ENCODE data around the gene TRIM47. TPM values are rescaled to one million over a fixed set of nuclear protein-coding genes. Genes with fewer than 3 reads are reported as not detected.
A peak's percentile ranks its signal among the peaks of the same experiment; 100 is the strongest.

The TRIM47 gene
- total RNA-seq, 2 donors from 2014 or later: 16.5 to 24.1 TPM

- Mint-ChIP-seq H3K4me3 (no peak overlapping the region), H3K27me3 (ENCODE audit: low read depth) (no peaks in the 10 kb centered on the region), H3K4me1 (ENCODE audit: low read depth) (peaks cover 21% of the 10 kb centered on the region), H3K36me3 (ENCODE audit: insufficient read depth in 2 of 2) (peaks cover 2 to 9% of the 10 kb centered on the region in 2 donors), H3K27ac (no peak overlapping the region), H3K9me3 (no peaks in the 10 kb centered on the region)
- ATAC-seq (replicated peaks in 1 of 2) (no peak), DNase-seq (no peak)
Measured at GRCh38 chr17:75849279-75849646, 29.1 kb downstream of the TRIM47 start.

- ATAC-seq (replicated peaks in 1 of 2) (peak; percentile 22 to 27), DNase-seq (peak; percentile 80 to 84)
- Mint-ChIP-seq H3K36me3 (ENCODE audit: insufficient read depth in 2 of 2) (peaks cover 2 to 9% of the 10 kb centered on the region in 2 donors), H3K27ac (peak overlapping the region; percentile 66), H3K27me3 (ENCODE audit: low read depth) (no peaks in the 10 kb centered on the region), H3K9me3 (no peaks in the 10 kb centered on the region), H3K4me1 (ENCODE audit: low read depth) (peaks cover 20% of the 10 kb centered on the region), H3K4me3 (no peak overlapping the region)
Measured at GRCh38 chr17:75848523-75849278, 29.7 kb downstream of the TRIM47 start.

GRCh38 chr17:75847614-75848522 lies 30.5 kb downstream of the TRIM47 start:
- Mint-ChIP-seq H3K4me3 (no peak overlapping the region), H3K4me1 (ENCODE audit: low read depth) (peaks cover 14% of the 10 kb centered on the region), H3K27me3 (ENCODE audit: low read depth) (no peaks in the 10 kb centered on the region), H3K36me3 (ENCODE audit: insufficient read depth in 2 of 2) (peaks cover 2 to 11% of the 10 kb centered on the region in 2 donors), H3K9me3 (no peaks in the 10 kb centered on the region), H3K27ac (peak overlapping the region; percentile 66)
- DNase-seq (no peak), ATAC-seq (replicated peaks in 1 of 2) (no peak)

GRCh38 chr17:75846692-75847613 lies 31.4 kb downstream of the TRIM47 start:
- no peaks in the 10 kb centered on the region for H3K27me3 Mint-ChIP-seq (ENCODE audit: low read depth)

GRCh38 chr17:75845933-75846691 lies 32.3 kb downstream of the TRIM47 start:
- H3K4me1 Mint-ChIP-seq (ENCODE audit: low read depth): peaks cover 19% of the 10 kb centered on the region
- H3K4me3 Mint-ChIP-seq: no peak overlapping the region
- H3K9me3 Mint-ChIP-seq: no peaks in the 10 kb centered on the region
- ATAC-seq (replicated peaks in 1 of 2): no peak
- peak overlapping the region; percentile 18 for H3K27ac Mint-ChIP-seq
- H3K36me3 Mint-ChIP-seq (ENCODE audit: insufficient read depth in 2 of 2): peaks cover 2 to 11% of the 10 kb centered on the region in 2 donors
- H3K27me3 Mint-ChIP-seq (ENCODE audit: low read depth): no peaks in the 10 kb centered on the region
- DNase-seq: no peak

More at GRCh38 chr17:75846692-75847613, 31.4 kb downstream of the TRIM47 start:
- DNase-seq (no peak), ATAC-seq (replicated peaks in 1 of 2) (no peak)
- peak overlapping the region; percentile 70 for H3K27ac Mint-ChIP-seq
- H3K36me3 Mint-ChIP-seq (ENCODE audit: insufficient read depth in 2 of 2): peaks cover 2 to 11% of the 10 kb centered on the region in 2 donors
- no peaks in the 10 kb centered on the region for H3K9me3 Mint-ChIP-seq
- H3K4me1 Mint-ChIP-seq (ENCODE audit: low read depth): peaks cover 18% of the 10 kb centered on the region
- no peak overlapping the region for H3K4me3 Mint-ChIP-seq

- Mint-ChIP-seq H3K27me3 (ENCODE audit: low read depth) (no peaks in the 10 kb centered on the region), H3K9me3 (no peaks in the 10 kb centered on the region), H3K36me3 (ENCODE audit: insufficient read depth in 2 of 2) (peaks cover 2 to 6% of the 10 kb centered on the region in 2 donors), H3K27ac (peak overlapping the region; percentile 38), H3K4me1 (ENCODE audit: low read depth) (peaks cover 19% of the 10 kb centered on the region), H3K4me3 (peak overlapping the region; percentile 40 to 60)
- DNase-seq (peak; percentile 69 to 79), ATAC-seq (replicated peaks in 1 of 2) (peak; percentile 50 to 57)
Measured at GRCh38 chr17:75845058-75845711, 33.2 kb downstream of the TRIM47 start.

- Mint-ChIP-seq H3K4me3 (peak overlapping the region; percentile 91 to 96), H3K36me3 (ENCODE audit: insufficient read depth in 2 of 2) (peaks cover 2 to 6% of the 10 kb centered on the region in 2 donors), H3K27ac (peak overlapping the region; percentile 38), H3K9me3 (no peaks in the 10 kb centered on the region), H3K27me3 (ENCODE audit: low read depth) (no peaks in the 10 kb centered on the region), H3K4me1 (ENCODE audit: low read depth) (peaks cover 19% of the 10 kb centered on the region)
- DNase-seq (no peak), ATAC-seq (replicated peaks in 1 of 2) (peak; percentile 1 to 32)
Measured at GRCh38 chr17:75844530-75845057, 33.8 kb downstream of the TRIM47 start.

- Mint-ChIP-seq H3K4me1 (ENCODE audit: low read depth) (peaks cover 19% of the 10 kb centered on the region), H3K36me3 (ENCODE audit: insufficient read depth in 2 of 2) (peaks cover 0 to 6% of the 10 kb centered on the region in 2 donors), H3K27me3 (ENCODE audit: low read depth) (no peaks in the 10 kb centered on the region), H3K4me3 (peak within 1 kb of the TSS; percentile 91 to 96), H3K9me3 (no peaks in the 10 kb centered on the region), H3K27ac (peak within 1 kb of the TSS; percentile 96)
- peak; percentile 69 to 74 for ATAC-seq (replicated peaks in 1 of 2)
- peak; percentile 69 to 74 for DNase-seq
Measured at GRCh38 chr17:75843577-75844529, 34.5 kb downstream of the TRIM47 start, which contains the start of gene UNC13D. Gene UNC13D (minus strand): TSS chr17:75844404. CDS start chr17:75844337, 67 bp downstream.

GRCh38 chr17:75842963-75843576 lies 35.3 kb downstream of the TRIM47 start:
- ATAC-seq (replicated peaks in 1 of 2) (peak; percentile 37 to 43), DNase-seq (peak; percentile 40 to 57)
- peaks cover 19% of the 10 kb centered on the region for H3K4me1 Mint-ChIP-seq (ENCODE audit: low read depth)
- peak overlapping the region; percentile 84 for H3K27ac Mint-ChIP-seq
- peak overlapping the region; percentile 91 to 96 for H3K4me3 Mint-ChIP-seq
- H3K36me3 Mint-ChIP-seq (ENCODE audit: insufficient read depth in 2 of 2): peaks cover 0 to 4% of the 10 kb centered on the region in 2 donors
- no peaks in the 10 kb centered on the region for H3K27me3 Mint-ChIP-seq (ENCODE audit: low read depth)
- H3K9me3 Mint-ChIP-seq: no peaks in the 10 kb centered on the region

- no peak for ATAC-seq (replicated peaks in 1 of 2)
- no peaks in the 10 kb centered on the region for H3K27me3 Mint-ChIP-seq (ENCODE audit: low read depth)
- H3K9me3 Mint-ChIP-seq: no peaks in the 10 kb centered on the region
- H3K4me1 Mint-ChIP-seq (ENCODE audit: low read depth): peaks cover 19% of the 10 kb centered on the region
- H3K36me3 Mint-ChIP-seq (ENCODE audit: insufficient read depth in 2 of 2): peaks cover 0 to 4% of the 10 kb centered on the region in 2 donors
- no peak for DNase-seq
- H3K4me3 Mint-ChIP-seq: peak overlapping the region; percentile 91 to 96
- peak overlapping the region; percentile 73 for H3K27ac Mint-ChIP-seq
Measured at GRCh38 chr17:75842411-75842810, 36.0 kb downstream of the TRIM47 start.

Measured in activated T-cell treated with anti-CD3 and anti-CD28 coated beads, Interleukin-2, amount 50 U/mL, for 72 hours (primary cell).